ENCODE measurements around the gene ABCD3. TPM values are rescaled to one million over a fixed set of nuclear protein-coding genes. Genes with fewer than 3 reads are reported as not detected.

Gene ABCD3
- total and polyA plus RNA-seq, 2 of the 13 experiments (the other 11 are each of a cell fraction or from before 2014, with no cell fraction given): 27.5 to 166 TPM

DNA sequence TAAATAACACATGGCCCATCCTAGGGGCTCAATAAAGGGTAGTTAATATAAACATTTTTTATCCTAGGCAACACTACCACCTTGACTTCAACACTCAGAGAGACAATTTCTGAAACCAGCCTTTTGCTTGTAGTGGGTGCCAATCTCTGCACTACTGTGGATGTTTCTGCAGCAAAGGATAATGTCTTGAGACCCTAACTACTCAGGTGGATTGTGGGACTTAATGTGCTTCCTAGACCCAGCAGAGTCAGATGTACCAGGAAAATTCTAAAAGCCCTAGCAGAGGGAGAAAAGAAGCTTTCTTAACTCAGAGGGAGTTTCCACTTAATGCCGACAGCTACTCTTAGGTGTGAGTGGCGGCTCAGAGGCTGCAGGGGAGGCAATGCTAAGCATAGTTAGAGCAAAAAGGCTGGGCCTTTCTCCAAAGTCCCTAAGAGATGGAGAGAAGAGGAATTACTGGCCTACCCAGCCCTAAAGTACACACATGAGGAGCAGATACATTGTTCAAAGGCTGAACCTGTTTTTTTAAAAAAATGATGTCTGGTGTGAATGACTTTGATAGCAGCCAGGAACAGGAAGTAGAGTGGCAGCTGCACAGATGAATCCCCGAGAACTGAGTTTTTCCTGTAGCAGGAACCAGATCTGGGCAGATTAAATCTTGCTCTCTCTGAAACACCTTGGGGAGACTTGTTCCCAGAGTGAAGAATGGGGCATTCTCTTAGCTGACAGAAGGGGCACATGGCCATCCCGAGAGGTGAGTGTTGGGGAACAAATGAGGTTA is 33.5 kb upstream of the ABCD3 start:
- POLR2A ChIA-PET: interaction anchor here (0.6 to 2.6 kb wide), 14 partner anchors 10 to 1423 kb away, joined by 3 to 61 read pairs (median 6); partner anchors contain the start of genes ABCD3 and ARHGAP29
- TSS peak; percentile 97 for BruUV-seq (replicated peaks)
- TF ChIP-seq, protein P1, sequence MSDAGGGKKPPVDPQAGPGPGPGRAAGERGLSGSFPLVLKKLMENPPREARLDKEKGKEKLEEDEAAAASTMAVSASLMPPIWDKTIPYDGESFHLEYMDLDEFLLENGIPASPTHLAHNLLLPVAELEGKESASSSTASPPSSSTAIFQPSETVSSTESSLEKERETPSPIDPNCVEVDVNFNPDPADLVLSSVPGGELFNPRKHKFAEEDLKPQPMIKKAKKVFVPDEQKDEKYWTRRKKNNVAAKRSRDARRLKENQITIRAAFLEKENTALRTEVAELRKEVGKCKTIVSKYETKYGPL (CRISPR knock-in tag; IDR thresholded peaks at IDR 0.05): peak; percentile 14; the same call in 1 of the 2 replicates
- 0 out of 2 replicates have a peak, but pooled peaks have one; percentile 1 for TF ChIP-seq NFYC (CRISPR knock-in tag; IDR thresholded peaks at IDR 0.05)
- 0 out of 2 replicates have a peak, but pooled peaks have one; percentile 16 for TF ChIP-seq BCL6 (CRISPR knock-in tag; IDR thresholded peaks at IDR 0.05)
- TF ChIP-seq ZFX (CRISPR knock-in tag; IDR thresholded peaks at IDR 0.05; ENCODE audit: low read depth): peak; percentile 39; the same call in 1 of the 2 replicates
- TF ChIP-seq ZNF205 (CRISPR knock-in tag; IDR thresholded peaks at IDR 0.05): 0 out of 2 replicates have a peak, but pooled peaks have one; percentile 22
- TF ChIP-seq, protein P2, sequence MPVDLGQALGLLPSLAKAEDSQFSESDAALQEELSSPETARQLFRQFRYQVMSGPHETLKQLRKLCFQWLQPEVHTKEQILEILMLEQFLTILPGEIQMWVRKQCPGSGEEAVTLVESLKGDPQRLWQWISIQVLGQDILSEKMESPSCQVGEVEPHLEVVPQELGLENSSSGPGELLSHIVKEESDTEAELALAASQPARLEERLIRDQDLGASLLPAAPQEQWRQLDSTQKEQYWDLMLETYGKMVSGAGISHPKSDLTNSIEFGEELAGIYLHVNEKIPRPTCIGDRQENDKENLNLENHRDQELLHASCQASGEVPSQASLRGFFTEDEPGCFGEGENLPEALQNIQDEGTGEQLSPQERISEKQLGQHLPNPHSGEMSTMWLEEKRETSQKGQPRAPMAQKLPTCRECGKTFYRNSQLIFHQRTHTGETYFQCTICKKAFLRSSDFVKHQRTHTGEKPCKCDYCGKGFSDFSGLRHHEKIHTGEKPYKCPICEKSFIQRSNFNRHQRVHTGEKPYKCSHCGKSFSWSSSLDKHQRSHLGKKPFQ (CRISPR knock-in tag; IDR thresholded peaks at IDR 0.05; ENCODE audit: insufficient replicate concordance): peak; percentile 45
- TF ChIP-seq, protein P3, sequence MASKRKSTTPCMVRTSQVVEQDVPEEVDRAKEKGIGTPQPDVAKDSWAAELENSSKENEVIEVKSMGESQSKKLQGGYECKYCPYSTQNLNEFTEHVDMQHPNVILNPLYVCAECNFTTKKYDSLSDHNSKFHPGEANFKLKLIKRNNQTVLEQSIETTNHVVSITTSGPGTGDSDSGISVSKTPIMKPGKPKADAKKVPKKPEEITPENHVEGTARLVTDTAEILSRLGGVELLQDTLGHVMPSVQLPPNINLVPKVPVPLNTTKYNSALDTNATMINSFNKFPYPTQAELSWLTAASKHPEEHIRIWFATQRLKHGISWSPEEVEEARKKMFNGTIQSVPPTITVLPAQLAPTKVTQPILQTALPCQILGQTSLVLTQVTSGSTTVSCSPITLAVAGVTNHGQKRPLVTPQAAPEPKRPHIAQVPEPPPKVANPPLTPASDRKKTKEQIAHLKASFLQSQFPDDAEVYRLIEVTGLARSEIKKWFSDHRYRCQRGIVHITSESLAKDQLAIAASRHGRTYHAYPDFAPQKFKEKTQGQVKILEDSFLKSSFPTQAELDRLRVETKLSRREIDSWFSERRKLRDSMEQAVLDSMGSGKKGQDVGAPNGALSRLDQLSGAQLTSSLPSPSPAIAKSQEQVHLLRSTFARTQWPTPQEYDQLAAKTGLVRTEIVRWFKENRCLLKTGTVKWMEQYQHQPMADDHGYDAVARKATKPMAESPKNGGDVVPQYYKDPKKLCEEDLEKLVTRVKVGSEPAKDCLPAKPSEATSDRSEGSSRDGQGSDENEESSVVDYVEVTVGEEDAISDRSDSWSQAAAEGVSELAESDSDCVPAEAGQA (IDR thresholded peaks at IDR 0.05; ENCODE audit: low read depth): 0 out of 2 replicates have a peak, but pooled peaks have one; percentile 36
- TF ChIP-seq, protein P3 (CRISPR knock-in tag; IDR thresholded peaks at IDR 0.05; ENCODE audit: borderline replicate concordance): no peak
- peak; percentile 60 for TF ChIP-seq ASH2L (IDR thresholded peaks at IDR 0.05; ENCODE audit: insufficient read length, low read depth, low read length)
- TF ChIP-seq BRD4 (CRISPR knock-in tag; IDR thresholded peaks at IDR 0.05): peak; percentile 37; the same call in 1 of the 2 replicates
- TF ChIP-seq ZNF292 (CRISPR knock-in tag; IDR thresholded peaks at IDR 0.05; ENCODE audit: borderline replicate concordance, low read depth): no peak
- TF ChIP-seq TOE1 (CRISPR knock-in tag; IDR thresholded peaks at IDR 0.05): 0 out of 2 replicates have a peak, but pooled peaks have one; percentile 20
- TF ChIP-seq KDM5A (IDR thresholded peaks at IDR 0.05; ENCODE audit: borderline replicate concordance, low read length): 0 out of 2 replicates have a peak, but pooled peaks have one; percentile 4
- peak; percentile 40; the same call in 1 of the 2 replicates for TF ChIP-seq RARA (CRISPR knock-in tag; IDR thresholded peaks at IDR 0.05)
- TF ChIP-seq POLR2G (IDR thresholded peaks at IDR 0.05; ENCODE audit: low read depth, low read length): peak; percentile 77

More for the DNA sequence above, 33.5 kb upstream of the ABCD3 start:
- H3K4me2 ChIP-seq (ENCODE audit: low read depth, low read length): peak overlapping the region; percentile 100
- H2AFZ ChIP-seq (ENCODE audit: low read length): peak overlapping the region; percentile 98
- ATAC-seq (peak; percentile 73), DNase-seq (ENCODE audit: low spot score) (peak; percentile 83), FAIRE-seq (peak; percentile 56)
- peaks cover 7% of the 10 kb centered on the region for H3K9me3 ChIP-seq (ENCODE audit: low read length)
- H3K9ac ChIP-seq (ENCODE audit: insufficient read depth, low read depth, low read length): peak overlapping the region; percentile 98
- in situ Hi-C loops (cut with HindIII; ENCODE audit: extremely low pct_ligation_motif_present, low pct_unique_long_range_greater_than_20kb): no loop called here
- no peaks in the 10 kb centered on the region for H4K20me1 ChIP-seq (ENCODE audit: insufficient read depth, low read length)
- CTCF ChIA-PET (ENCODE audit: low intra/inter-chr PET ratio, low total read pairs): no interaction called here
- H3K79me2 ChIP-seq (ENCODE audit: insufficient read depth, low read length): no peaks in the 10 kb centered on the region
- no peaks in the 10 kb centered on the region; a peak in 1 of 5 replicates for H3K27me3 ChIP-seq (ENCODE audit: control insufficient read depth in 1 of 2, insufficient read depth in 2 of 2, low read length in 2 of 2)
- H3K4me3 ChIP-seq (replicated peaks in 1 of 3; ENCODE audit: insufficient read depth in 1 of 3, low read depth in 2 of 3, low read length in 3 of 3): peak overlapping the region; percentile 23 to 64 (median 63)
- 2% methylated on average over 4 of the region's 4 CpGs for WGBS (ENCODE audit: low lambda C conversion rate)
- intact Hi-C loops (cut with micrococcal nuclease; ENCODE audit: unreplicated experiment): loop anchor here (1.0 to 2.0 kb wide), 3 partner anchors 29 to 42 kb away; no protein-coding TSS in a partner anchor
- H3K36me3 ChIP-seq (replicated peaks in 1 of 2; ENCODE audit: control insufficient read depth in 1 of 2, insufficient read depth in 2 of 2, low read length in 2 of 2): no peaks in the 10 kb centered on the region
- peaks cover 85% of the 10 kb centered on the region for H3K4me1 ChIP-seq (ENCODE audit: insufficient read depth, low read length)
- H3K27ac ChIP-seq (ENCODE audit: extremely low read length, insufficient read depth, low read length): peak overlapping the region; percentile 100

Measured in HepG2 (cell line).